Spleen (tissue), 11 donors: ENCODE data around the gene MSANTD3. TPM values are rescaled to one million over a fixed set of nuclear protein-coding genes. Genes with fewer than 3 reads are reported as not detected.

Experiments
- DNase-seq: peaks from one replicate; pipeline ENCODE4 v3.0.0-alpha.2; 2020
- H3K27ac ChIP-seq, 8 donors: fragments of 200-600 bp; sonication (generic) in 7 of 8; 1 replicate in 4 of 8; 2 replicates in 4 of 8; pipeline versions ENCODE4 v1.5.0 to v1.8.0; 2016 to 2021; ENCODE audit warnings: inconsistent platforms in 4 of 8, mild to moderate bottlenecking in 4 of 8, moderate library complexity in 1 of 8
- H3K27me3 ChIP-seq, 7 donors: fragments of 200-600 bp; sonication (generic) in 6 of 7; replicated peaks in 1 of 7; 1 replicate in 4 of 7; 2 replicates in 3 of 7; pipeline versions ENCODE4 v1.5.0 to v1.8.0; 2016 to 2021; ENCODE audit warnings: inconsistent platforms in 3 of 7, mild to moderate bottlenecking in 1 of 7
- H3K36me3 ChIP-seq, 6 donors: fragments of 200-600 bp; sonication (generic) in 5 of 6; 1 replicate in 4 of 6; 2 replicates in 2 of 6; pipeline versions ENCODE4 v1.5.0 to v1.8.0; 2016 to 2021; ENCODE audit warnings: inconsistent platforms in 2 of 6
- H3K4me1 ChIP-seq, 6 donors: fragments of 200-600 bp; sonication (generic) in 5 of 6; 1 replicate in 3 of 6; 2 replicates in 3 of 6; pipeline versions ENCODE4 v1.5.0 to v1.8.0; 2016 to 2021; ENCODE audit warnings: inconsistent platforms in 3 of 6
- H3K4me3 ChIP-seq, 8 donors: fragments of 200-600 bp; sonication (generic) in 7 of 8; 1 replicate in 4 of 8; 2 replicates in 4 of 8; pipeline versions ENCODE4 v1.5.0 to v1.8.0; 2016 to 2021; ENCODE audit warnings: inconsistent platforms in 4 of 8, mild to moderate bottlenecking in 4 of 8, moderate library complexity in 2 of 8
- H3K9me3 ChIP-seq, 8 donors: fragments of 200-600 bp; sonication (generic) in 7 of 8; 1 replicate in 4 of 8; 2 replicates in 4 of 8; pipeline versions ENCODE4 v1.5.0 to v1.8.0; 2016 to 2021; ENCODE audit warnings: inconsistent platforms in 4 of 8
- CTCF ChIP-seq, 11 experiments: fragments of 200-600 bp in 7 of 11; fragments of 450-650 bp in 4 of 11; sonication (generic) in 4 of 11; IDR thresholded peaks in 8 of 11; conservative IDR thresholded peaks in 3 of 11; 1 replicate in 7 of 11; 2 replicates in 4 of 11; pipeline versions ENCODE4 v1.4.0 to v1.8.0; 2016 to 2021; ENCODE audit warnings: antibody characterized with exemption in 11 of 11, inconsistent platforms in 4 of 11, mild to moderate bottlenecking in 1 of 11
- POLR2A ChIP-seq, 3 donors: fragments of 450-650 bp; IDR thresholded peaks; one replicate each; pipeline ENCODE4 v1.5.1; 2017; ENCODE audit warnings: antibody characterized with exemption in 3 of 3, mild to moderate bottlenecking in 1 of 3
- POLR2AphosphoS5 ChIP-seq, 3 donors: sonication (generic); formaldehyde crosslinking; IDR thresholded peaks; one replicate each; pipeline ENCODE4 v1.5.1; 2017; ENCODE audit warnings: antibody characterized with exemption in 3 of 3
- WGBS, 5 donors: extraction: QIAGEN DNeasy Blood & Tissue Kit in 3 of 5; methylation state at CpG; one replicate each; pipeline versions ENCODE4 v1.1.5 to v1.1.7; 2013 to 2018; 5-methylcytosine and 5-hydroxymethylcytosine counted together
- intact Hi-C: fragments of 100-400 bp; cut with DNase I; formaldehyde crosslinking; loops from one replicate; pipeline ENCODE4 v1.15.0; 2023; ENCODE audit warnings: low total_unique reads
- polyA plus RNA-seq, 3 donors: library from polyadenylated mRNA; stranded (reverse); fragments of 200-250 nt; gene quantifications; one replicate each; pipeline ENCODE4 v1.2.1, GENCODE V29; 2013
- total RNA-seq, 7 donors: library from RNA; depleted of rRNA in 3 of 7; stranded (reverse); fragments of >200 nt in 3 of 7; fragmentation: NEBNext Ultra II Directional in 4 of 7; extraction: Animal tissue kit (Norgen Biotek cat#: 25700) in 4 of 7; gene quantifications; one replicate each; pipeline versions ENCODE4 v1.1.0 to v1.2.1, GENCODE V29; 2016 to 2021
- donor health status: healthy with polysubstance abuse.
- donor health status: DM: no; HTN: no; CAD: no; lungs with moderate emphysema.
- donor health status: DM: no; HTN: no; CAD: no.
- donor health status: Bipolar disorder and iron deficiency.
- donor health status: healthy.
- donor health status: DM: no; HTN: no; CAD: no.
- donor health status: DM: yes; HTN: yes; CAD: no.

The MSANTD3 gene
- total and polyA plus RNA-seq, 10 donors: 7.4 to 20.8 (median 11.8) TPM

- Histone ChIP-seq H3K27me3 (no peaks in the 10 kb centered on the region), H3K9me3 (peaks cover 0 to 13% (median 0%) of the 10 kb centered on the region in 8 donors), H3K4me1 (no peaks in the 10 kb centered on the region), H3K36me3 (peaks cover 0 to 8% (median 0%) of the 10 kb centered on the region in 6 donors), H3K27ac (no peak overlapping the region), H3K4me3 (no peak overlapping the region)
- 40 to 64% (median 49%) methylated on average over 2 of the region's 2 CpGs for WGBS, 5 donors
- TF ChIP-seq POLR2AphosphoS5 (IDR thresholded peaks at IDR 0.05) (no peak), CTCF (IDR thresholded peaks at IDR 0.05 in 8 of 11, conservative IDR thresholded peaks at IDR 0.05 in 3 of 11) (no peak), POLR2A (IDR thresholded peaks at IDR 0.05) (no peak)
- DNase-seq: no peak
- intact Hi-C loops: no loop called here
Measured at GRCh38 chr9:100394816-100395215, 32.1 kb upstream of the MSANTD3 start.

DNA sequence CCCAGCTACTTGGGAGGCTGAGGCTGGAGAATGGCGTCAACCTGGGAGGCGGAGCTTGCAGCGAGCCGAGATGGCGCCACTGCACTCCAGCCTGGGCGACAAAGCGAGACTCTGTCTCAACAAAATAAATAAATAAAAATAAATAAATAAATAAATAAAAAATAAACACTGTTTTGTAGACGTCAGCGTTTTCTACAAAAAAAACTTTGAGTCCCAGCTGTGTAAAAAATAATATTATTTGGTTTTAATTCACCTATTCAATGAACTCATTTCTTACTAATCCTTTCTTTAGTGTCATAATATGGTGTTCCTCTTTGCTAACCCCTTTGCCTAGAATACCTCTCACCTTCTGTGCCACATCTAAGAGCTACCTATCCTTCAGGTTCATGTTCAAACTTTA lies 30.2 kb upstream of the MSANTD3 start:
- H3K36me3 ChIP-seq: peaks cover 0 to 8% (median 0%) of the 10 kb centered on the region in 6 donors
- H3K4me3 ChIP-seq: no peak overlapping the region
- no peaks in the 10 kb centered on the region for H3K27me3 ChIP-seq
- H3K4me1 ChIP-seq: no peaks in the 10 kb centered on the region
- H3K27ac ChIP-seq: no peak overlapping the region
- 94 to 97% (median 96%) methylated on average over 9 of the region's 9 CpGs for WGBS, 5 donors
- TF ChIP-seq CTCF (IDR thresholded peaks at IDR 0.05 in 8 of 11, conservative IDR thresholded peaks at IDR 0.05 in 3 of 11) (no peak), POLR2AphosphoS5 (IDR thresholded peaks at IDR 0.05) (no peak), POLR2A (IDR thresholded peaks at IDR 0.05) (no peak)
- no peak for DNase-seq
- H3K9me3 ChIP-seq: peaks cover 0 to 13% (median 0%) of the 10 kb centered on the region in 8 donors
- intact Hi-C loops: no loop called here

DNA sequence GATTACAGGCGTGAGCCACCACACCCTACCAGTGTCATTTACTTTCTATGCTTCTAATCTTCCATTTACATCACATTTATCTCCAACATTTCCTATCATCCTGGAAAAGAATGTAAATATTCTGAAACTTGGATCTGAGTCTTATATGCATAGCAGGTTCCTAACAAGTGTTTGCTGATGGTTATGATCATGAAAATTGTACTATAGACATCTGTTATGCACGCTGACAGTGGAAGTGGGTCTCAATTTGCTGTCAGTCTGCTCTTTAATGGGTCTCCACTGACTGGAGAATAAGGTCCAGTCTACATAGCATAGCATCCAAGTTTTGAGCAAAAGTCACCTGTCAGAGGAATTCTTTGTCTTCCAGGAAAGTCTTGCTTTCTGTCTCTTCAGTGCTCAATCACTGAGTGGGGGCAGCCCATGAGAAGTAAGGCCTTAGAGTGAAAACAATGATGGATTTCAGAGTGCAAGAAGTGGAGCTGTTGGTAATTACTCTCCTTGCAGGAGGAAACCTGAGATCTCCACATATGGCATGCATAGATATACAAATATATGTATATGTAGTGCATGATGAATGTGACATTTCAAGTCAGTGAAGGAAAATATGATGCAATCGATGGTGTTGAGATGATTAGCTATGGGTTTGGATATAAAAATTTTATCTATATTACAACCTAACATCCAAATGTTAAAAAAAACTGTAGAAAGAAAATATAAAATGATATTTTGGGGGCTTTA lies 29.2 kb upstream of the MSANTD3 start:
- H3K27me3 ChIP-seq: no peaks in the 10 kb centered on the region
- H3K4me3 ChIP-seq: no peak overlapping the region
- 86 to 92% (median 91%) methylated on average over 3 of the region's 3 CpGs for WGBS, 5 donors
- H3K9me3 ChIP-seq: peaks cover 0 to 5% (median 0%) of the 10 kb centered on the region in 8 donors
- H3K27ac ChIP-seq: no peak overlapping the region
- TF ChIP-seq POLR2A (IDR thresholded peaks at IDR 0.05) (no peak), CTCF (IDR thresholded peaks at IDR 0.05 in 8 of 11, conservative IDR thresholded peaks at IDR 0.05 in 3 of 11) (no peak), POLR2AphosphoS5 (IDR thresholded peaks at IDR 0.05) (no peak)
- intact Hi-C loops: no loop called here
- no peaks in the 10 kb centered on the region for H3K4me1 ChIP-seq
- H3K36me3 ChIP-seq: peaks cover 0 to 5% (median 0%) of the 10 kb centered on the region in 6 donors
- DNase-seq: no peak

- H3K27ac ChIP-seq: no peak overlapping the region
- WGBS, 5 donors: 86 to 95% (median 91%) methylated on average over 1 of the region's 1 CpG
- TF ChIP-seq POLR2AphosphoS5 (IDR thresholded peaks at IDR 0.05) (no peak), CTCF (IDR thresholded peaks at IDR 0.05 in 8 of 11, conservative IDR thresholded peaks at IDR 0.05 in 3 of 11) (no peak), POLR2A (IDR thresholded peaks at IDR 0.05) (no peak)
- no peaks in the 10 kb centered on the region for H3K4me1 ChIP-seq
- intact Hi-C loops: no loop called here
- no peaks in the 10 kb centered on the region for H3K9me3 ChIP-seq
- no peak for DNase-seq
- H3K36me3 ChIP-seq: no peaks in the 10 kb centered on the region
- peaks cover 0 to 7% (median 0%) of the 10 kb centered on the region in 7 donors for H3K27me3 ChIP-seq
- no peak overlapping the region for H3K4me3 ChIP-seq
Measured at GRCh38 chr9:100401042-100401441, 25.9 kb upstream of the MSANTD3 start.
